ENCODE results near the gene MORN3. TPM values are rescaled to one million over a fixed set of nuclear protein-coding genes. Genes with fewer than 3 reads are reported as not detected.

Gene MORN3
- total and polyA plus RNA-seq, 10 of the 15 experiments (the other 5 are each of a cell fraction or from before 2014, with no cell fraction given) = 0.08 to 0.34 (median 0.17) TPM

DNA sequence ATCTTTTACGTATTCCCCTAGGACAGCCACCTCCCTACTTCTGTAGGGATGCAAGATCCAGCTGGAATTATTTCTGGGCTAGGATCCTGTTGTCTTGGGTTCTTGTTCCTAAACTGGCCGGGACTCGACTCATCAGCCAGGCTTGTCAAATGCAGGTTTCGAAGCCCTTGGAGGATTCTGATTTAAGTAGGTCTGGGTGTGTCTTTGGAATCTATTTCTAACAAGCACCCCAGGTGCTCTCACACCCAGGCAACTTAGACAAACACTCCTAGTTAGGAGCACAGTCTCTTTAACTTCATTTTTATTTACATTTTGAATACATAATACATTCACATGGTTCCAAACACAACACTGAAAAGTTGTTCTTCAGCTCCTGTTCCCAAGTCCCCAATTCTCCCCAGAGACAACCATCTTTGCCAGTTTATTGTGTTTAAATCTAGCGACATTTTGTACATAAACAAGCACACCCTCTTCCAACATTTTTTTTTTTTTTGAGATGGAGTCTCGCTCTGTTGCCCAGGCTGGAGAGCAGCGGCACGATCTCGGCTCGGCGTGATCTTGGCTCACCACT, 20.9 kb downstream of the MORN3 start (continued):
- TF ChIP-seq, protein P1, sequence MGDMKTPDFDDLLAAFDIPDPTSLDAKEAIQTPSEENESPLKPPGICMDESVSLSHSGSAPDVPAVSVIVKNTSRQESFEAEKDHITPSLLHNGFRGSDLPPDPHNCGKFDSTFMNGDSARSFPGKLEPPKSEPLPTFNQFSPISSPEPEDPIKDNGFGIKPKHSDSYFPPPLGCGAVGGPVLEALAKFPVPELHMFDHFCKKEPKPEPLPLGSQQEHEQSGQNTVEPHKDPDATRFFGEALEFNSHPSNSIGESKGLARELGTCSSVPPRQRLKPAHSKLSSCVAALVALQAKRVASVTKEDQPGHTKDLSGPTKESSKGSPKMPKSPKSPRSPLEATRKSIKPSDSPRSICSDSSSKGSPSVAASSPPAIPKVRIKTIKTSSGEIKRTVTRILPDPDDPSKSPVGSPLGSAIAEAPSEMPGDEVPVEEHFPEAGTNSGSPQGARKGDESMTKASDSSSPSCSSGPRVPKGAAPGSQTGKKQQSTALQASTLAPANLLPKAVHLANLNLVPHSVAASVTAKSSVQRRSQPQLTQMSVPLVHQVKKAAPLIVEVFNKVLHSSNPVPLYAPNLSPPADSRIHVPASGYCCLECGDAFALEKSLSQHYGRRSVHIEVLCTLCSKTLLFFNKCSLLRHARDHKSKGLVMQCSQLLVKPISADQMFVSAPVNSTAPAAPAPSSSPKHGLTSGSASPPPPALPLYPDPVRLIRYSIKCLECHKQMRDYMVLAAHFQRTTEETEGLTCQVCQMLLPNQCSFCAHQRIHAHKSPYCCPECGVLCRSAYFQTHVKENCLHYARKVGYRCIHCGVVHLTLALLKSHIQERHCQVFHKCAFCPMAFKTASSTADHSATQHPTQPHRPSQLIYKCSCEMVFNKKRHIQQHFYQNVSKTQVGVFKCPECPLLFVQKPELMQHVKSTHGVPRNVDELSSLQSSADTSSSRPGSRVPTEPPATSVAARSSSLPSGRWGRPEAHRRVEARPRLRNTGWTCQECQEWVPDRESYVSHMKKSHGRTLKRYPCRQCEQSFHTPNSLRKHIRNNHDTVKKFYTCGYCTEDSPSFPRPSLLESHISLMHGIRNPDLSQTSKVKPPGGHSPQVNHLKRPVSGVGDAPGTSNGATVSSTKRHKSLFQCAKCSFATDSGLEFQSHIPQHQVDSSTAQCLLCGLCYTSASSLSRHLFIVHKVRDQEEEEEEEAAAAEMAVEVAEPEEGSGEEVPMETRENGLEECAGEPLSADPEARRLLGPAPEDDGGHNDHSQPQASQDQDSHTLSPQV (IDR thresholded peaks at IDR 0.05) = no peak
- TF ChIP-seq ZNF622 (IDR thresholded peaks at IDR 0.05) = no peak
- no peak for TF ChIP-seq NRF1 (conservative IDR thresholded peaks at IDR 0.05; ENCODE audit: low read depth, low read length)
- no peak for TF ChIP-seq LARP7 (IDR thresholded peaks at IDR 0.05)
- no peak for TF ChIP-seq JUND (IDR thresholded peaks at IDR 0.05; ENCODE audit: low read depth, low read length)
- TF ChIP-seq, protein P2, sequence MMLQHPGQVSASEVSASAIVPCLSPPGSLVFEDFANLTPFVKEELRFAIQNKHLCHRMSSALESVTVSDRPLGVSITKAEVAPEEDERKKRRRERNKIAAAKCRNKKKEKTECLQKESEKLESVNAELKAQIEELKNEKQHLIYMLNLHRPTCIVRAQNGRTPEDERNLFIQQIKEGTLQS (IDR thresholded peaks at IDR 0.05; ENCODE audit: borderline replicate concordance, extremely low read depth, low read depth, low read length) = no peak

DNA sequence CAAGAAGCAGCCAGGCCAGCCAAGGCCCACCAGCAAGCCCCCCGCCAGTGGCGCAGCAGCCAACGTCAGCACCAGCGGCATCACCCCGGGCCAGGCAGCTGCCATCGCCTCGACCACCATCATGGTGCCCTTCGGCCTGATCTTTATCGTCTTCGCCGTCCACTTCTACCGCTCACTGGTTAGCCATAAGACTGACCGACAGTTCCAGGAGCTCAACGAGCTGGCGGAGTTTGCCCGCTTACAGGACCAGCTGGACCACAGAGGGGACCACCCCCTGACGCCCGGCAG, 28.2 kb downstream of the MORN3 start:
- TF ChIP-seq CBX5 (IDR thresholded peaks at IDR 0.05; ENCODE audit: low read depth) = no peak
- 0 out of 2 replicates have a peak, but pooled peaks have one; percentile 2 for TF ChIP-seq POLR2A (IDR thresholded peaks at IDR 0.05; ENCODE audit: low read depth, low read length)
- BruUV-seq (replicated peaks) = no TSS peak
- no peak overlapping the region for H3K27ac ChIP-seq (ENCODE audit: control insufficient read depth, insufficient read depth)
- no peak overlapping the region for H2AFZ ChIP-seq (ENCODE audit: control insufficient read depth, low read depth, low read length)
- ChIA-PET RAD21 (ENCODE audit: unreplicated experiment) (no interaction called here), SMC1A (ENCODE audit: uncharacterized antibody, unreplicated experiment) (no interaction called here), POLR2A (interaction anchor here (1.4 kb wide), 1 partner anchor 14 kb away, joined by 4 read pairs; no protein-coding TSS in a partner anchor), CTCF (interaction anchor here (0.9 to 1.3 kb wide), 2 partner anchors 12 to 27 kb away, joined by 3 to 4 read pairs; no protein-coding TSS in a partner anchor)
- no peaks in the 10 kb centered on the region for H3K9me3 ChIP-seq (replicated peaks; ENCODE audit: control insufficient read depth, insufficient read depth, low read length)
- H3K9ac ChIP-seq (ENCODE audit: control insufficient read depth, insufficient read depth, low read length) = no peak overlapping the region
- peaks cover 25% of the 10 kb centered on the region for H3K79me2 ChIP-seq (ENCODE audit: control insufficient read depth, insufficient read depth, low read length)
- ATAC-seq = no peak
- intact Hi-C loops (cut with micrococcal nuclease; ENCODE audit: unreplicated experiment) = no loop called here
- H4K20me1 ChIP-seq (ENCODE audit: control insufficient read depth, insufficient read depth) = no peaks in the 10 kb centered on the region
- peaks cover 8% of the 10 kb centered on the region in 2 experiments; a peak in 3 of 4 replicates for H3K36me3 ChIP-seq (ENCODE audit: control insufficient read depth in 2 of 2, insufficient read depth in 2 of 2, low read length in 1 of 2)
- no peaks in the 10 kb centered on the region for H3K27me3 ChIP-seq (replicated peaks in 1 of 2; ENCODE audit: control insufficient read depth in 2 of 2, insufficient read depth in 2 of 2, low read length in 1 of 2)
- 96% methylated on average over 18 of the region's 18 CpGs for WGBS (ENCODE audit: insufficient coverage, insufficient replicate concordance, low lambda C conversion rate, missing lambda C conversion rate)
- H3K4me2 ChIP-seq (ENCODE audit: control insufficient read depth, insufficient read depth) = no peak overlapping the region
- no peak for FAIRE-seq
- no peak for DNase-seq (ENCODE audit: low read depth, low spot score)
- in situ Hi-C loops (cut with MboI) = no loop called here
- peaks cover 12% of the 10 kb centered on the region for H3K4me1 ChIP-seq (ENCODE audit: control insufficient read depth, insufficient read depth, low read length)
- H3K4me3 ChIP-seq = no peak overlapping the region
